DND-41 (cell line): ENCODE data around the gene HNRNPLL.

Experiments
- EZH2 ChIP-seq: IDR thresholded peaks from 3 replicates; pipeline ENCODE4 v1.6.1; 2012; ENCODE audit warnings: borderline replicate concordance, low read depth, mild to moderate bottlenecking, moderate library complexity, low read length, inconsistent platforms; ENCODE audit not compliant: severe bottlenecking
- TF ChIP-seq, protein P1 (sequence below): IDR thresholded peaks from 2 replicates; pipeline ENCODE4 v1.5.1; 2012; ENCODE audit warnings: borderline replicate concordance, low read length, moderate library complexity, mild to moderate bottlenecking; ENCODE audit not compliant: poor library complexity, severe bottlenecking; ENCODE audit errors: extremely low read depth

GRCh38 chr2:38533757-38534545, 68.8 kb downstream of the HNRNPLL start:
- TF ChIP-seq, protein P1, sequence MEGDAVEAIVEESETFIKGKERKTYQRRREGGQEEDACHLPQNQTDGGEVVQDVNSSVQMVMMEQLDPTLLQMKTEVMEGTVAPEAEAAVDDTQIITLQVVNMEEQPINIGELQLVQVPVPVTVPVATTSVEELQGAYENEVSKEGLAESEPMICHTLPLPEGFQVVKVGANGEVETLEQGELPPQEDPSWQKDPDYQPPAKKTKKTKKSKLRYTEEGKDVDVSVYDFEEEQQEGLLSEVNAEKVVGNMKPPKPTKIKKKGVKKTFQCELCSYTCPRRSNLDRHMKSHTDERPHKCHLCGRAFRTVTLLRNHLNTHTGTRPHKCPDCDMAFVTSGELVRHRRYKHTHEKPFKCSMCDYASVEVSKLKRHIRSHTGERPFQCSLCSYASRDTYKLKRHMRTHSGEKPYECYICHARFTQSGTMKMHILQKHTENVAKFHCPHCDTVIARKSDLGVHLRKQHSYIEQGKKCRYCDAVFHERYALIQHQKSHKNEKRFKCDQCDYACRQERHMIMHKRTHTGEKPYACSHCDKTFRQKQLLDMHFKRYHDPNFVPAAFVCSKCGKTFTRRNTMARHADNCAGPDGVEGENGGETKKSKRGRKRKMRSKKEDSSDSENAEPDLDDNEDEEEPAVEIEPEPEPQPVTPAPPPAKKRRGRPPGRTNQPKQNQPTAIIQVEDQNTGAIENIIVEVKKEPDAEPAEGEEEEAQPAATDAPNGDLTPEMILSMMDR = no peak
- no peak for TF ChIP-seq EZH2
